HG02763 (cell line): Measurements from ENCODE around the gene TNF.
"Not testable (repeated sequence)": the region's sequence is repeated elsewhere in the genome, so short reads cannot be mapped to it uniquely, and the experiment has no call there.

Source experiments
- ATAC-seq: cut with Tn5 transposase; IDR thresholded peaks from one replicate; pipeline ENCODE4 v1.9.1; 2021; ENCODE audit warnings: mild to moderate bottlenecking, moderate library complexity; ENCODE audit not compliant: unreplicated experiment

The TNF gene

DNA sequence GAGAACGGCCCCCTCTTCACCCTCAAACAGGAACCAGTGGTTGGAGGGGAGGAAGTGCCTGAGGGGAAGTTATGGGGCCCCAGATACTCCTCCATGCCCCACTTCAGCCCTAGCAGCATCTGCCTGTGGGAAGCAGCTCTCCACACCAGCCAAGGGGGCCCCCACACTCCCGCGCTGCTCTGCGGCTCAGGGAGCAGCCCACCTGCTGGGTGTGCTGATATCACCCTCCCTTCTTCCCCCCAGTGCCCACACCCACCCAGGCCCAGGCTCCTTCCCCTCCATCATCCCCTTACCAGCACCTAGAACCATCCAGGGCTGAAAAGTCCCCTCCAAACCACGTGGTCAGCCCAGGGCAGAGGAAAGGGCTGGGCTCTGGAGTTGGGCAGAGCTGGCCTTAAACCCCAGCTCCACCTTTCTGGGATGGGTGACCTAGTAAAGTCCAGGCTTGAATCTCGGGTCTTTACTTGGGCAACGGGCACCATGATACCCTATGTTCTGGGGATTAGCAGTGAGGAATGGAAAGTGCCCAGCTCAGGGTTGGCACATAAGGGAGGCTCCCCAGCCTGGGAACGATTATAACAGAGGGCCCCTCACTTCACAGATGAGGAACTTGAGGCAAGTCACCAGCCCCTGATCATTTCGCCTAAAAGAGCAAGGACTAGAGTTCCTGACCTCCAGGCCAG lies 11.4 kb downstream of the TNF start:
- no peak for ATAC-seq

DNA sequence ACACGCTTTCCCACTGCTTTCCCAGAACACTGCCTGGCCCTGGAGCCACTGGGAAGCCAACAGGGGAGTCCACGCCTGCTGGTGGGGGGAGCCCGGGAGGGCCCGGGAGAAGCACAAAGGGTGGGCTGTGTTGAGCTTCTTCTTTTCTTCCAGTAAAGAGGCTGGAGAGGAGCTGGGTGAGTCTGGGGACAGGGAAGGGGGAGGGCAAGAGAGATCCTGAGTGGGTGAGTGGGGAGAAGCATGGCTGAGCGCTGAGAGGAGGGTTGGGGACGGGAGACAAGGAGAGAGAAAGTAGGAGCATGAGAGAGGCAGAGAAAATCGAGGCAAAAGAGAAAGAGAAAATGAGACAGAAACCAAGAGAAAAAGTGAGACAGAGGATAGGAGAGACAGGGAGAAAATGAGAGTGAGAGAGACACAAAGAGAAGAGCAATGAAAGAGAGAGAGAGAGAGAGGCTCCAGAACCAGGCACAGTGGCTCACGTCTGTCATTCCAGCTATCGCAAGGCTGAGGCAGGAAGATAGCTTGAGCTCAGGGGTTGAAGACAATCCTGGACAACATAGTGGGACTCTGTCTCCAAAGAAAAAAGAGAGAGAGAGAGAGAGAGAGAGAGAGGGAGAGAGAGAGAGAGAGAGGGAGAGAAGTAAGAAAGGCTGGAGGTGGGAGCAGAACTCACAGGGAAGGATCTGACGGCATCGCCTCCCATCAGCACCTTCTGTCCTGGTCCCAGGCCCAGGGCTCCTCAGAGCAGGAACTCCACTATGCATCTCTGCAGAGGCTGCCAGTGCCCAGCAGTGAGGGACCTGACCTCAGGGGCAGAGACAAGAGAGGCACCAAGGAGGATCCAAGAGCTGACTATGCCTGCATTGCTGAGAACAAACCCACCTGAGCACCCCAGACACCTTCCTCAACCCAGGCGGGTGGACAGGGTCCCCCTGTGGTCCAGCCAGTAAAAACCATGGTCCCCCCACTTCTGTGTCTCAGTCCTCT lies 12.7 kb downstream of the TNF start:
- ATAC-seq = no peak

DNA sequence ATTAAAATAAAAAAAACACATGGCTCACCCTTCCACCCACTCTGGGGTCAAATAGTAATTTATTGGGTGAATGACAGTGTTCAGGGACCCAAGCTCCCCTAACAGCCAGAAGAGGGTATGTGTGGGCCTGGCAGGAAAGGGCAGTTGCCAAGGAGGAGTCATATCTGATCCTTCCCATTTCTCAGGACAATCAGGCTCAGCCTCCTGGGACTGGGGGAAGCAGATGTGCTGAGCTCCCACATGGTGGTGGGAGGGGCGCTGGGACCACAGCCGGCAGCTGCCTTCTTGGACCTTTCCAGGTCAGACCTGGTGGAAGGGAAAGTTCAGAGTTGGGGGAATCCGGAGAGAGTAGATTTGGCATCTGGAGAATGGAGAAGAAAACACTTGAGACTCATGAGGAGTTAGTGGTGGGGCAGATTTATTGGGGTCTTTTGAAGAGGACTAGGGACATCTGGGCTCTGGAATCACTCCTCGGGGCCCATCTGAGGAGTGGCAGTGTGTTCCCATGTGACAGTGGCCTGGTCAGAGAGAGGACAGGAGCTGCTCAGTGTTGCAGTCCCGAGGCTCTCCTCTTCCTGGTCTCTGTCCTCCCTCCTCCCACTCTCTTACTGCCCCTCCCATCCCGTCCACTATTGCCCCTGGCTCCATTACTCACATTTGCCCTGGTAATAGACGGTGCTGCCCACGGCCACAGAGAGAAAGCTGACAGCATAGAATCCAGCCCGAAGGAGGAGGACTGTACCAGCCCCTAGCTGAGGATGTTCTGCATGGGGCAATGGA lies 13.7 kb downstream of the TNF start:
- no peak for ATAC-seq

DNA sequence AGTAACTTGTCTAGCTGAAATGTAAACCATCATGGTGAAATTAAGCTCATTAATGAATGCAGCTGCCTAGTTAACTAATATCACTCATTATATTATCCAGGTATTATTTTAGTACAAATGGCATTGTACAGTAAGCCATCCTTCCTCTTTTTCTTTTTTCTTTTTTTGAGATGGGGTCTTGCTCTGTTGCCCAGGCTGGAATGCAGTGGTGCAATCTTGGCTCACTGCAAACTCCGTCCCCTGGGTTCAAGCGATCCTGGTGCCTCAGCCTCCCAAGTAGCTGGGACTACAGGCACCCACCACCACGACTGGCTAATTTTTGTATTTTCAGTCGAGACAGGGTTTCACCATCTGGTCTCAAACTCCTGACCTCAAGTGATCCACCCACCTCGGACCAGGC lies 15.3 kb downstream of the TNF start:
- not testable (repeated sequence) for ATAC-seq

DNA sequence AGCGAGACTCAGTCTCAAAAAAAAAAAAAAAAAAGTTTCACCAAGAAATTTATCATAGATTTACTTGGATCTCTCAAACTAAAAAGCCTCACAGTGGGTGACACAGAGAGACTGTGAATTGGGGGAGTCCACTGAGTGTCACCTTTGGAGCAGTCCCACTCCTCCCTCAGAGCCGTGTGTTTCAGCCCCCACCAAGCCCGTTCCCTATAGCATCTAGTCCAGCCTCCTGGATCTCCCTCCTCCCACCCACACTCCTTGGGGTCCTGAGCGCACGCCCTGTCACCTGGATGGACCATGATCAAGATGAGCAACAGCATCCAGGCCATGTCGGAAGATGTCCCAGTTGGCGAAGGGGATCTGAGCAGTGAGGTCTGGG lies 17.0 kb downstream of the TNF start:
- ATAC-seq = no peak

DNA sequence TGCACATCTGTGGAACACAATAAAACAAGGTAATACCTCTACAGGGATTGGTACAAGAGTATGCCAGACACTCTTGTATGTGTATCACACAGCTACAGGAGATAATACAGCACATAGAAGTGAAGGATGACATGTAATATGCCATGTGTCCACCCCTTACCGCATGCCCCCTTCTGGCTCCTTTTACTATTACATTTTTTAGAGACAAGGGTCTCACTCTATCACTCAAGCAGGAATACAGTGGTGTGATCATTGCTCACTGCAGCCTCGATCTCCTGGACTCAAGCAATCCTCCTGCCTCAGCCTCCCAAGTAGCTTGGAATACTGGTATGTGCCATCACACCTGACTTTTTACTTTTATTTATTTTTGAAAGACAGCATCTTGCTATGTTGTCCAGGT lies 21.6 kb downstream of the TNF start:
- no peak for ATAC-seq

- ATAC-seq = no peak
Observed at GRCh38 chr6:31607317-31607716, 32.0 kb downstream of the TNF start.

- ATAC-seq = no peak
Observed at GRCh38 chr6:31609519-31610406, 34.4 kb downstream of the TNF start.

- ATAC-seq = no peak
Observed at GRCh38 chr6:31610968-31611367, 35.6 kb downstream of the TNF start.

DNA sequence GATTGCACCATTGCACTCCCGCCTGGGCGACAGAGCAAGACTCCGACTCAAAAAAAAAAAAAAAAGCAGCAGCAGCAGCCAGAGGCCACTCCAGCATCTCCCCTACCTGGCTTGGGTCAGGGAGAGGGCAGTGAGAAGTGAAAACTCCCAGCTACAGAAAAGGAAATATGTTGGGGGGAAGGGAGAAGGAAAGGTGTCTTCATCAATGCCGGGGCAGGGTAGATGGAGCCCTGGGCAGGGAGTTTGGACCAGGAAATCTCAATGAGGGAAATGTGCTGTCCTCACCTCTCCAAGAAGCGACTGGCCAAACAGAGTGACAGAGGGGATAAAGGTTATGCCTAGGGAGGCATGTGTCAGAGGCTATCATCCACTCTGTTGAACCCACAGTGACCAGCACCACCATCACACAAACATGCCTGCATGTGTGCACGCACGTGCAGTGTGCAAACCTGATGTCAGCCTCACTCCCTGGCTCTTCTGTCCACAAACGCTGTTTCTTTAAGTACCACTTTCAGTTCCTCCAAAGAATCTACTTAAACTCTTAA lies 38.8 kb downstream of the TNF start:
- ATAC-seq = no peak

DNA sequence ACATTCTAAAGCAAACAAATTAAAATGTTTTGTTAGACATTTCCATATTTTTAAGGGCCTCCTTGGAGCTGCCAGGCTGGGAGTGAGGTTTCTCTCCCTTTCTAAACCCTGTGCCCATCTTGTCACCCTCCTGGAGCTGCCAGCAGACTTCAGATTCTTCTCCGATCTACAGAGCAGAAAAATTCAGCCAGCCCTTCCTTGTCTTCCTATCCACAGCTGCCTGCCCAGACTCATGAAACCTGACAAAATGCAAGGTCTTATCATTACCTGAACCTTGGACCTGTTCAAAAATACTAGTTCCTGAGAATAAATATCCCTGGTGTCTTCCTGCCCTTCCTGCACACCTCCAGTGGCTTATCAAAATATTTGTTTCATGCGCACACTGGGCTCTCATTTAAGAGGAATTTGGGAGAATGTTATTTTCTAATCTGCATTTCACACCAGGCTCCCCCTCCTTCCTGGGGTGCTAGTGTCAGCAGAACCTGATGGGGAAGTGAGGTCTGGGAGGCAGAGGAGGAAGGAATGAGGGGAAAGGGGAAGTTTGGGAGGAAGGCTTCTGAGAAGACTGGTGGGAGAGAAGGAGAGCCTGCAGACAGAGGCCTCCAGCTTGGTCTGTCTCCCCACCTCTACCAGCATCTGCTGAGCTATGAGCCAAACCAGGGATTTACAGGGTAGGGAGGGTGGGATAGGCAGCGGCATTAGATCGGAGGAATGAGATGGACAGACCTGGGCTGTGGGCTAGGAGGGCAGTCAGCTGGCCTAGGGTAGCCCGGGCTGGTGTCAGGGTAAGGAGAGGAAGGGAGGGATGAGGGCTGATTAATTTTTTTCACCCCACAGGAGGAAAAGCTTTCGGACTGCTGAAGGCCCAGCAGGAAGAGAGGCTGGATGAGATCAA lies 39.6 kb downstream of the TNF start, which contains the start of gene AIF1:
TSS of gene AIF1 (plus strand) at position 551 of the 895 bp plus-strand sequence. CDS start at position 647, 96 bp downstream.
- no peak for ATAC-seq

- ATAC-seq = no peak
Observed at GRCh38 chr6:31615748-31616147, 40.4 kb downstream of the TNF start.

DNA sequence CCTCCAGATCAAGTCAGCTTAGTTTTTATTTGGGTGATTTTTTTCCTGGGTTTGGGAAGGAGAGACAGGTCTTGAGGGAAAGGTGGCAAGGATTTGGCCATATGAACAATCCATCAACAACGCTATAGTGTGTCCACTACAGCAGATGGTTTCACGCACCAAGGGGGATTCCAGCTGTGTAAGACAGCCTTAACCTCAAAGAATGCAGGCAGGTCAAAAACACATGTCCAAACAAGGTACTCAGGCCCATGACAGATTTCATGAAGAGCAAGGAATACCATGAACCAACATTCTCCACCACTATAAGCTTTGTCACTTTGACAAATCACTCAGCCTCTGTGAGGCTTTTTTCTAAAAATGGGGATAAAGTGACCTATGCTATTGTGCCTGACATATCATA lies 41.6 kb downstream of the TNF start:
- ATAC-seq = no peak

- ATAC-seq = peak; percentile 77
Observed at GRCh38 chr6:31619805-31620585, 44.6 kb downstream of the TNF start.

GRCh38 chr6:31620586-31621319 lies 45.4 kb downstream of the TNF start, which contains the start of gene PRRC2A:
TSS of gene PRRC2A (plus strand) at chr6:31620715. CDS start at chr6:31622790, 2,075 bp downstream.
- peak; percentile 52 for ATAC-seq

DNA sequence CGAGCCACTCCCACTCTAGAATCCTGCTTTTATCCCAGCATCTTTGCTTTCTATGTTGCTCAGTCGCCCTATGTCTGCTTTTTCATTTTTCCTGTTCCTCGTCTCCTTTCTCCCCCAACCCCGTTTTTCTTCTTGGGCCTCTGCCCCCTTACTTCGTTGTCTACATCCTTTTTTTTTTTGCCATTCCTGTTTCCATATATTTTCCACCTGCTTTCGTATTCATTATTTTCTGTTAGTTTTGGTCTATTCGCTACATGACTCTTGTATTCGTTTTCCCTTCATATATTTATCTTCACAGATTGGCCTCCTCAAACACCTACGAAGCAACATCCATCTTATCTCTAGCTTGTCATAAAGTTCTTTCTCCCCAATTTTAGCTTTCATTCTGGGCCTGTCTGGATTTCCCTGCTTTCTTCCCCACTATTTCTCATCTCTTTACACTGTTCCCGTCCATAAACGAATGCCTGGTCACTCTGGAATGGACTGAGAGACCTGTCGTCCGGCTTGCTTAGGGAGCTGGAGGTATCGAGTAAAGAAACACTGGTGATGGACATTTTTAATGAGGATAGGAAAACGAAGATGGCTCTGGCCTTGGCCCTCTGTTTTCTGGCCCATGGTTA lies 46.1 kb downstream of the TNF start:
- ATAC-seq = no peak

DNA sequence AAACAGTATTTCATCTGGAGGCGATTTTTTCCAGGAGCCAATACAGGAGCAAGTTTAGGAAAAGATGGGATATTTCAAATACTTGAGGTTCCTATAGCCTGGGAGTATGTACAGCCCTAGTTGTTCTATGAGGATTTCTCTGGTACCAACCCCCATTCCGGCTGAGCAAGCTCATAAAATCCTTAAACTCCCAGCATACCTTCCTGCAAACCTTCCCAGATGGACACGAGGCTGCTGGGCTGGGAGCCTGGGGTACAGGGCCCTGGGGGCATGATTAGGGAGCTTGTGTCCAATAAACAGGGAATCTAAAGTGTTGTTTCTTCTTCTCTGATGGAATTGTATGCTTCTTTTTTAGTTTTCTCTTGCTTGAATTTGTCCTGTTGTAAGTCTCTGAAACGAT lies 46.6 kb downstream of the TNF start:
- ATAC-seq = no peak
